CD4-positive, alpha-beta memory T cell (primary cell): ENCODE results near the gene GANC. TPM values are rescaled to one million over a fixed set of nuclear protein-coding genes. Genes with fewer than 3 reads are reported as not detected.
A peak's percentile ranks its signal among the peaks of the same experiment; 100 is the strongest.

ENCODE experiments used
- CTCF ChIA-PET: fragments of 350-600 bp; sonication (Branson Sonifier 250); formaldehyde crosslinking; loops from one replicate; lab custom pipeline; 2021; ENCODE audit warnings: inconsistent platforms; ENCODE audit not compliant: partially characterized antibody; lab: Charles Lee
- POLR2A ChIA-PET: fragments of 350-600 bp; sonication (Branson Sonifier 250); formaldehyde crosslinking; loops from one replicate; lab custom pipeline; 2021; ENCODE audit not compliant: partially characterized antibody; lab: Charles Lee
- DNase-seq, 5 donors: peaks; one replicate each; pipeline versions ENCODE4 v3.0.0 to v3.0.0-alpha.2; 2020 to 2022; ENCODE audit warnings: mixed read lengths in 1 of 5
- H3K27ac ChIP-seq: one replicate; pipeline ENCODE4 v1.7.0; 2013; ENCODE audit warnings: low read depth, low read length
- H3K27me3 ChIP-seq: 2 replicates; pipeline ENCODE4 v1.7.0; 2013; ENCODE audit warnings: mild to moderate bottlenecking, low read length, moderate library complexity; ENCODE audit not compliant: insufficient read depth
- H3K36me3 ChIP-seq: 2 replicates; pipeline ENCODE4 v1.7.0; 2013; ENCODE audit warnings: mild to moderate bottlenecking, low read length, moderate library complexity; ENCODE audit not compliant: insufficient read depth
- H3K4me1 ChIP-seq: 2 replicates; pipeline ENCODE4 v1.7.0; 2013; ENCODE audit warnings: mild to moderate bottlenecking, low read length, moderate library complexity; ENCODE audit not compliant: insufficient read depth
- H3K4me3 ChIP-seq, 2 donors: one replicate each; pipeline ENCODE4 v1.7.0; 2013; ENCODE audit warnings: low read length in 2 of 2, mild to moderate bottlenecking in 1 of 2
- H3K9me3 ChIP-seq, 2 donors: one replicate each; pipeline ENCODE4 v1.7.0; 2013; ENCODE audit warnings: low read length in 2 of 2, control low read depth in 1 of 2; ENCODE audit not compliant: control insufficient read depth in 1 of 2
- H3K27ac Mint-ChIP-seq, 7 donors: one replicate each; pipeline ENCODE4 v1.8.0; 2020 to 2021; ENCODE audit warnings: mixed read lengths in 7 of 7, mild to moderate bottlenecking in 6 of 7, inconsistent platforms in 3 of 7, moderate library complexity in 3 of 7
- H3K27me3 Mint-ChIP-seq, 2 donors: one replicate each; pipeline ENCODE4 v1.8.0; 2020 to 2021; ENCODE audit warnings: mixed read lengths in 2 of 2
- H3K36me3 Mint-ChIP-seq, 2 donors: one replicate each; pipeline ENCODE4 v1.8.0; 2020 to 2021; ENCODE audit warnings: mixed read lengths in 2 of 2, inconsistent platforms in 1 of 2, mild to moderate bottlenecking in 1 of 2
- H3K4me1 Mint-ChIP-seq, 4 donors: one replicate each; pipeline ENCODE4 v1.8.0; 2020 to 2021; ENCODE audit warnings: mixed read lengths in 4 of 4, mild to moderate bottlenecking in 1 of 4
- H3K4me3 Mint-ChIP-seq, 8 donors: one replicate each; pipeline ENCODE4 v1.8.0; 2020 to 2021; ENCODE audit warnings: mixed read lengths in 8 of 8, mild to moderate bottlenecking in 7 of 8, moderate library complexity in 6 of 8, inconsistent platforms in 3 of 8
- H3K9me3 Mint-ChIP-seq, 8 donors: one replicate each; pipeline ENCODE4 v1.8.0; 2020 to 2021; ENCODE audit warnings: mixed read lengths in 8 of 8, mild to moderate bottlenecking in 5 of 8, inconsistent platforms in 3 of 8, moderate library complexity in 1 of 8
- intact Hi-C: fragments of 100-400 bp; cut with micrococcal nuclease; formaldehyde crosslinking; loops from one replicate; pipeline ENCODE4 v1.15.1; 2023
- polyA plus RNA-seq, 2 donors: library from polyadenylated mRNA; unstranded; fragments of 300-500 nt; fragmentation: Illumina TruSeq; gene quantifications; one replicate each; pipeline ENCODE4 v1.2.3, GENCODE V29; 2021
- total RNA-seq, 2 experiments: library from RNA; stranded (reverse); gene quantifications; one replicate each; pipeline ENCODE4 v1.2.3, GENCODE V29; 2021

The GANC gene
- total and polyA plus RNA-seq, 4 experiments from 2014 or later, result 8.9 to 63.4 (median 38.6) TPM

DNA sequence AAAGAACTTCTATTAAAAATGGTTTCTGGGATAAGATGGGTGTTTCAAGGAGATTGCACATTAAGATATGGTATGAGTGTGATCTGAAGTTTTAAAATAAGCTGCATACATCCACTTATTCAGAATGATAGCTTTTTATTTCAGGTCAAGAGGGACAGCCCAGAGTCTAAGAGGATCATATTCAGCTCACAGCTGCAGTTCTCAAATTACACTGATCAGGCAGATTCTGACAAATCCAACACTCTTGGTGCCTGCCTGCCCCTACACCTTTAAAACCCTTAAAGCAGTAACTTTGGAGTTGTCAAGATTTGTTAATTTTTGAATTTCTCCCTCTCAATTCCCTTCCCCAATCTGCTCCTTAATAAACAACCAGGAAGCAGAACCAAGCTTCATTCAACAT is 9.3 kb downstream of the GANC start:
- Mint-ChIP-seq H3K27ac (no peak overlapping the region), H3K27me3 (no peaks in the 10 kb centered on the region), H3K9me3 (no peaks in the 10 kb centered on the region), H3K4me1 (peaks cover 0 to 2% (median under 1%) of the 10 kb centered on the region in 4 donors), H3K4me3 (no peak overlapping the region), H3K36me3 (peaks cover 45 to 50% of the 10 kb centered on the region in 2 donors)
- H3K4me1 ChIP-seq, result no peaks in the 10 kb centered on the region
- ChIA-PET CTCF (interaction anchor here (1.4 kb wide), 1 partner anchor 9 kb away, joined by 5 read pairs; the partner anchor contains the start of genes GANC and TMEM87A), POLR2A (interaction anchor here (2.0 kb wide), 1 partner anchor 9 kb away, joined by 11 read pairs; the partner anchor contains the start of genes GANC and TMEM87A)
- H3K27ac ChIP-seq, result no peak overlapping the region
- no peaks in the 10 kb centered on the region for H3K36me3 ChIP-seq
- no peak overlapping the region for H3K4me3 ChIP-seq
- intact Hi-C loops, result no loop called here
- no peak for DNase-seq
- no peaks in the 10 kb centered on the region for H3K9me3 ChIP-seq
- H3K27me3 ChIP-seq, result no peaks in the 10 kb centered on the region

DNA sequence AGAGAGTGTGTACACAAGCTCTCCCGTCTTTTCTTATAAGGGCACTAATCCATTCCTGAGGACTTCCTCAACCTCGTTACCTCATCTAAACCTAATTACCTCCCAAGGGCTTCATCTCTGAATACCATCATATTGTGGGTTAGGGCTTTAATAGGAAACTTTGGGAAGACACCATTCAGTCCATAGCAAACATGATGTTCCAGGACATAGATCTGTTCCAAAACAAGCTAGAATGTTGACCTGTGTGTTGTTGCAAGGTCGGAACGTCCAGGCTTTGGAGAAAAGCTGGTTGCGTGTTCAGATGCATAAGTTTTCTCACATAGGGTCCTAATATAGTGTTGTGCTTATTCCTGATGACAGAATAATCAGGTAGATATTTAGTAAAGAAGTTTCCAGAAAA is 9.9 kb downstream of the GANC start:
- Mint-ChIP-seq H3K27me3 (no peaks in the 10 kb centered on the region), H3K9me3 (no peaks in the 10 kb centered on the region), H3K4me1 (peaks cover 0 to 2% (median under 1%) of the 10 kb centered on the region in 4 donors), H3K36me3 (peaks cover 51 to 55% of the 10 kb centered on the region in 2 donors), H3K27ac (no peak overlapping the region), H3K4me3 (no peak overlapping the region)
- DNase-seq, result no peak
- no peaks in the 10 kb centered on the region for H3K9me3 ChIP-seq
- no peaks in the 10 kb centered on the region for H3K4me1 ChIP-seq
- ChIA-PET CTCF (interaction anchor here (0.7 to 1.4 kb wide), 2 partner anchors 10 to 80 kb away, joined by 3 to 5 read pairs; partner anchors contain the start of genes GANC and TMEM87A), POLR2A (interaction anchor here (1.0 to 2.0 kb wide), 2 partner anchors 9 to 18 kb away, joined by 4 to 11 read pairs; partner anchors contain the start of genes GANC and TMEM87A)
- no peaks in the 10 kb centered on the region for H3K36me3 ChIP-seq
- H3K4me3 ChIP-seq, result no peak overlapping the region
- H3K27ac ChIP-seq, result no peak overlapping the region
- intact Hi-C loops, result no loop called here
- H3K27me3 ChIP-seq, result no peaks in the 10 kb centered on the region

DNA sequence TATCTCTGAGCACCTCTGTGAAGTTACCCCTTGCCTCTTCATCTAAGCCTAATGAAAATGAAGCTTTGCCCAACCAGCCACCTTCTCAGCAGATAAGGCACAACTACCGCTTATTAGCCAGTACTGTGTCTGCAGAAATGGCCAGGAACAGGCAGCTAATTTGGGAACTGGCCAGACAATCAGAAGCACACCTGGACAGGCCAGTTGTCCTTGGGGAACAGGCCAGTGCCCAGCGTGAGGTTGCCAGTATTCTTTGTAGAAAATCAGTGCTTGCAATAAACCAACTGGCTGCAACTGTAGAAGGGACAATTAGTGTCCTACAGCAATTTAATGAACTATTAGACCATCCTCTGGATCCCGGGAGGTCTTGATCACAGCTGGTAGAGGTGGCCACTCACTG is 10.7 kb downstream of the GANC start:
- no peak overlapping the region for H3K4me3 ChIP-seq
- H3K9me3 Mint-ChIP-seq, result no peaks in the 10 kb centered on the region
- no peak overlapping the region for H3K27ac ChIP-seq
- H3K4me3 Mint-ChIP-seq, result no peak overlapping the region
- ChIA-PET POLR2A (interaction anchor here (1.0 to 2.0 kb wide), 2 partner anchors 10 to 18 kb away, joined by 4 to 11 read pairs; partner anchors contain the start of genes GANC and TMEM87A), CTCF (interaction anchor here (1.4 kb wide), 1 partner anchor 10 kb away, joined by 5 read pairs; the partner anchor contains the start of genes GANC and TMEM87A)
- H3K27me3 Mint-ChIP-seq, result no peaks in the 10 kb centered on the region
- H3K4me1 Mint-ChIP-seq, result no peaks in the 10 kb centered on the region
- intact Hi-C loops, result no loop called here
- peaks cover 52 to 55% of the 10 kb centered on the region in 2 donors for H3K36me3 Mint-ChIP-seq
- no peaks in the 10 kb centered on the region for H3K4me1 ChIP-seq
- DNase-seq, result no peak
- no peaks in the 10 kb centered on the region for H3K27me3 ChIP-seq
- H3K36me3 ChIP-seq, result no peaks in the 10 kb centered on the region
- peak overlapping the region in 1 of 7 donors; percentile 12 for H3K27ac Mint-ChIP-seq
- no peaks in the 10 kb centered on the region for H3K9me3 ChIP-seq

DNA sequence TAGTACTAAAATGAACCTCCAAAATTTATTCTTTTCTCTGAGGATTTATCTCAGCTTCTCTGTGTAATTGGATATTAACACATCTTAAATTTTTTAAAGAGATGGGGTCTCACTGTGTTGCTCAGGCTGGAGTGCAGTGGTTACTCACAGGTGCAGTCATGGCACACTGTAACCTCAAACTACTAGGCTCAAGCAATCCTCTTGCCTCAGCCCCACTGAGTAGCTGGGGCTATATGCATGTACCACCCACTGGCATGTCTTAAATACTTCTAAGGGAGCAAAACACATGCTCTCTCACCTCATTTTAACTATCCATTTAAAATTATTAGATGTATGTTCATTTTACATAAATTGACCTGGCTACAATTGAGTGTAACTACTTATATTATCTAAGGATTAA is 11.6 kb downstream of the GANC start:
- no peaks in the 10 kb centered on the region for H3K9me3 Mint-ChIP-seq
- intact Hi-C loops, result no loop called here
- H3K9me3 ChIP-seq, result no peaks in the 10 kb centered on the region
- no peak overlapping the region for H3K4me3 ChIP-seq
- ChIA-PET POLR2A (no interaction called here), CTCF (no interaction called here)
- no peaks in the 10 kb centered on the region for H3K36me3 ChIP-seq
- no peaks in the 10 kb centered on the region for H3K27me3 ChIP-seq
- H3K36me3 Mint-ChIP-seq, result peaks cover 54 to 56% of the 10 kb centered on the region in 2 donors
- H3K27ac ChIP-seq, result no peak overlapping the region
- H3K27ac Mint-ChIP-seq, result no peak overlapping the region
- H3K4me1 ChIP-seq, result no peaks in the 10 kb centered on the region
- no peaks in the 10 kb centered on the region for H3K27me3 Mint-ChIP-seq
- no peak overlapping the region for H3K4me3 Mint-ChIP-seq
- H3K4me1 Mint-ChIP-seq, result no peaks in the 10 kb centered on the region
- DNase-seq, result no peak

DNA sequence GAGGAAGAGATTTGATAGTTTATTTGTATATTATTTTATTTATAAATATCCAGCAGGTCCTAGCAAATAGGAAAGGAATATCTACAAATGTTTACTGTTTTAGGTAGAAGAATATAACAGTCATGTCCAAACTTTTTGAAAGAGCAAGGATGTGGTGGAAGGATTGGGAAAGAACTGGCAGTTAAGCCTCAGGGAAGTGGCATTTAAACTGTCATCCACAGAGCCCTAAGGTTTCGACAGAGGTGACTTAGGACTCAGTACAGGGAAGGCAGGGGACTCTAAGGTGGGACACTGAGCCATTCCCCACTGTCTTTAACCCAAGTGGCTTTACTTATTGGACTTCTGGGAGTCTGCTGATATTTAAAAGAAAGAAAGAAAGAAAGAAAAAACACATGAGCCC is 12.0 kb downstream of the GANC start:
- no peak for DNase-seq
- Histone ChIP-seq H3K36me3 (no peaks in the 10 kb centered on the region), H3K9me3 (no peaks in the 10 kb centered on the region), H3K27me3 (no peaks in the 10 kb centered on the region), H3K27ac (no peak overlapping the region), H3K4me3 (no peak overlapping the region), H3K4me1 (no peaks in the 10 kb centered on the region)
- peaks cover 49 to 53% of the 10 kb centered on the region in 2 donors for H3K36me3 Mint-ChIP-seq
- H3K9me3 Mint-ChIP-seq, result no peaks in the 10 kb centered on the region
- H3K27me3 Mint-ChIP-seq, result no peaks in the 10 kb centered on the region
- no peak overlapping the region for H3K4me3 Mint-ChIP-seq
- H3K4me1 Mint-ChIP-seq, result no peaks in the 10 kb centered on the region
- CTCF ChIA-PET, result no interaction called here
- H3K27ac Mint-ChIP-seq, result no peak overlapping the region
- intact Hi-C loops, result no loop called here
- POLR2A ChIA-PET, result no interaction called here

DNA sequence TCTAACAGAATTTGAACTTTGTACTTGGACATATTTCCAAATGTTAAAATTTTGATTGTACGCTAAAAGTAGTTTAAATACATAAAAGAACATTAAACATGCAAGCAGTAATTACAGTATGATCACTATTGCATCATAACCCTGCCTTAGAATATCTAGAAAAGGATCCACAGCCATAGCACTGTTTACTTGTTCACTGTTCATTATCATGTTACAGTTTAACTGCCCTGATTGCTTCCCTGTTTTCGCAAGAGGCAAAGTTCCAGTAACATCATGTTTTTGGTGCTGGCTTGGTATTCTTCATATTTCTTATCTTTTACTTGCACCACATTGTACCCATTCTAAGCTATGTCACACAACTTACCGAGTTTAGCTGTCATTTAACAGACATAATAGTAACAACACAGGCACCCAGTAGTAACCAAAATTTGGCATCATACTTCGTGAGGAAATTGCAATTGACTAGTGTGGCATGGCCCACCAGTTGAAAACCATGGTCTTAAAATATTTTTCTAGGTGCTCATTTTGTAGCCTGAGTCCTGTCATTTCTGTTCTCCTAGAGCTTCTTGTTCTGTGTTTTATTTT is 13.5 kb downstream of the GANC start:
- Mint-ChIP-seq H3K9me3 (no peaks in the 10 kb centered on the region), H3K36me3 (peaks cover 50 to 57% of the 10 kb centered on the region in 2 donors), H3K27me3 (no peaks in the 10 kb centered on the region), H3K4me1 (peaks cover 0 to 5% (median 0%) of the 10 kb centered on the region in 4 donors), H3K27ac (no peak overlapping the region), H3K4me3 (no peak overlapping the region)
- H3K27ac ChIP-seq, result no peak overlapping the region
- ChIA-PET CTCF (no interaction called here), POLR2A (no interaction called here)
- H3K9me3 ChIP-seq, result no peaks in the 10 kb centered on the region
- peaks cover 4% of the 10 kb centered on the region for H3K36me3 ChIP-seq
- intact Hi-C loops, result no loop called here
- no peaks in the 10 kb centered on the region for H3K4me1 ChIP-seq
- no peaks in the 10 kb centered on the region for H3K27me3 ChIP-seq
- DNase-seq, result no peak
- H3K4me3 ChIP-seq, result no peak overlapping the region

DNA sequence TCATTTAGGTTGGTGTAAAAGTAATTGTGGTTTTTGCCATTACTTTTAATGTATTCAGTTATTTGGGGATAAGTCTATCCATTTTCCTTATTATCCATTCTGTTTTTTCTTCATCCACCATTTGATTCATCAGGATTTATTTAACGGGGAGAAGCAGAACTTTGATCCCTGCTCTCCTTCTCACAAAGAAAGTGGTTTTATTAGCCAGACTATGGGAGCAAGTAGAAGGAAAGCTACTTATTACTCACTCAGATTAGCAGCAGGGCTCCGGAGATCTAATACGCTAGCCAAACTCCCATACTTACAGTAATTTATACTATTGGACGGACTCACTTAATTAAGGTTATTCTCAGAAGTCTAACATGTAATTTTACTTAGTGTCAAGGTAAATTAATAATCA is 14.9 kb downstream of the GANC start:
- Histone ChIP-seq H3K9me3 (no peaks in the 10 kb centered on the region), H3K27me3 (no peaks in the 10 kb centered on the region), H3K4me3 (no peak overlapping the region), H3K4me1 (no peaks in the 10 kb centered on the region), H3K36me3 (peaks cover 12% of the 10 kb centered on the region), H3K27ac (no peak overlapping the region)
- Mint-ChIP-seq H3K4me1 (peaks cover 0 to 5% (median 0%) of the 10 kb centered on the region in 4 donors), H3K36me3 (peaks cover 55 to 65% of the 10 kb centered on the region in 2 donors), H3K27me3 (no peaks in the 10 kb centered on the region), H3K27ac (no peak overlapping the region), H3K9me3 (no peaks in the 10 kb centered on the region), H3K4me3 (no peak overlapping the region)
- intact Hi-C loops, result no loop called here
- ChIA-PET POLR2A (no interaction called here), CTCF (no interaction called here)
- DNase-seq, result no peak
